Panc1 (cell line): ENCODE measurements around the gene RAD21L1. TPM values are rescaled to one million over a fixed set of nuclear protein-coding genes. Genes with fewer than 3 reads are reported as not detected.

Source experiments
- ATAC-seq: fragments of 200-7000 bp; cut with Tn5 transposase; 2 replicates; pipeline ENCODE4 v1.9.1; 2020; ENCODE audit warnings: mild to moderate bottlenecking, moderate library complexity
- BruUV-seq: library from RNA; stranded (reverse); fragments of 400-500 nt; replicated peaks from 2 replicates; lab custom pipeline; 2021; lab: Mats Ljungman, UMichigan
- CTCF ChIA-PET: fragments of 300-600 bp; sonication (Branson Sonifier 250); formaldehyde crosslinking; loops from one replicate; lab custom pipeline; 2022; ENCODE audit warnings: antibody characterized with exemption; lab: Charles Lee
- POLR2A ChIA-PET: fragments of 300-600 bp; sonication (Branson Sonifier 250); formaldehyde crosslinking; loops from one replicate; lab custom pipeline; 2022; ENCODE audit warnings: antibody characterized with exemption; lab: Charles Lee
- DNase-seq: peaks from one replicate; pipeline ENCODE4 v3.0.0-alpha.2; 2010; ENCODE audit warnings: low read depth, low spot score
- H3K27ac ChIP-seq: 2 replicates; pipeline ENCODE4 v1.5.1; 2011; ENCODE audit warnings: mild to moderate bottlenecking, low read length, inconsistent platforms
- H3K27me3 ChIP-seq: fragments of 200-500 bp; sonication (Bioruptor generic); 2 replicates; pipeline ENCODE4 v1.6.0; 2014; ENCODE audit warnings: low read length, inconsistent platforms; ENCODE audit not compliant: control insufficient read depth, insufficient read depth
- H3K36me3 ChIP-seq: fragments of 200-500 bp; sonication (Bioruptor generic); 2 replicates; pipeline ENCODE4 v1.5.1; 2014; ENCODE audit warnings: inconsistent platforms, mild to moderate bottlenecking, low read length, moderate library complexity; ENCODE audit not compliant: control insufficient read depth, insufficient read depth
- H3K4me1 ChIP-seq: 2 replicates; pipeline ENCODE4 v1.5.1; 2011; ENCODE audit warnings: inconsistent platforms, mild to moderate bottlenecking, low read length, moderate library complexity; ENCODE audit not compliant: control insufficient read depth, insufficient read depth
- H3K4me3 ChIP-seq, 2 experiments: 2 replicates each; pipeline ENCODE4 v1.5.1; 2011 to 2012; ENCODE audit warnings: low read depth in 2 of 2, low read length in 2 of 2, mild to moderate bottlenecking in 2 of 2, inconsistent platforms in 1 of 2, moderate library complexity in 1 of 2
- H3K9me3 ChIP-seq: fragments of 200-500 bp; sonication (Bioruptor generic); 2 replicates; pipeline ENCODE4 v1.5.1; 2014; ENCODE audit warnings: low read depth, mild to moderate bottlenecking, inconsistent platforms, low read length, moderate library complexity; ENCODE audit not compliant: control insufficient read depth, insufficient read depth
- CTCF ChIP-seq: fragments of 450-650 bp; IDR thresholded peaks from 2 replicates; pipeline ENCODE4 v1.5.1; 2017; ENCODE audit warnings: mild to moderate bottlenecking
- POLR2AphosphoS5 ChIP-seq: IDR thresholded peaks from 2 replicates; pipeline ENCODE4 v1.6.1; 2012; ENCODE audit warnings: mild to moderate bottlenecking, low read depth, low read length, moderate library complexity
- REST ChIP-seq, 2 experiments: IDR thresholded peaks; 2 replicates each; pipeline ENCODE4 v1.6.1; 2011 to 2012; ENCODE audit warnings: low read depth in 2 of 2, control low read depth in 1 of 2, low read length in 1 of 2, mild to moderate bottlenecking in 1 of 2, moderate library complexity in 1 of 2; ENCODE audit not compliant: insufficient read depth in 1 of 2
- SIN3A ChIP-seq: IDR thresholded peaks from 2 replicates; pipeline ENCODE4 v1.6.1; 2012; ENCODE audit warnings: low read depth, mild to moderate bottlenecking, low read length, moderate library complexity, borderline replicate concordance; ENCODE audit not compliant: insufficient read depth
- TCF7L2 ChIP-seq: IDR thresholded peaks from 2 replicates; pipeline ENCODE4 v1.6.1; 2011; ENCODE audit warnings: mild to moderate bottlenecking, low read depth, low read length, inconsistent platforms
- in situ Hi-C: cut with HindIII; loops from 2 replicates; pipeline ENCODE4 v1.10.0; 2016; ENCODE audit warnings: low sequenced_read_pairs, low pct_unique_long_range_greater_than_20kb
- intact Hi-C: fragments of 100-400 bp; cut with micrococcal nuclease; formaldehyde crosslinking; loops from one replicate; pipeline ENCODE4 v1.10.0; 2022; ENCODE audit not compliant: unreplicated experiment
- total RNA-seq: library from RNA; stranded (reverse); gene quantifications from one replicate; pipeline ENCODE4 v1.2.1, GENCODE V29; 2021; ENCODE audit not compliant: unreplicated experiment

Gene RAD21L1
- total RNA-seq, 1 experiment from 2014 or later: 1.0 TPM

GRCh38 chr20:1198751-1199150 lies 27.1 kb upstream of the RAD21L1 start:
- H3K36me3 ChIP-seq: no peaks in the 10 kb centered on the region
- no peaks in the 10 kb centered on the region for H3K9me3 ChIP-seq
- in situ Hi-C loops (no loop called here), intact Hi-C loops (no loop called here)
- CTCF ChIA-PET: no interaction called here
- H3K4me3 ChIP-seq: no peak overlapping the region
- no peaks in the 10 kb centered on the region for H3K4me1 ChIP-seq
- no peak overlapping the region for H3K27ac ChIP-seq
- BruUV-seq: no TSS peak
- H3K27me3 ChIP-seq: peaks cover 3% of the 10 kb centered on the region; the same call in 1 of the 2 replicates
- TF ChIP-seq POLR2AphosphoS5: no peak
- TF ChIP-seq REST (IDR thresholded peaks at IDR 0.05; ENCODE audit: insufficient read depth in 1 of 2, low read depth in 2 of 2, low read length in 1 of 2): no peak
- no peak for TF ChIP-seq CTCF
- no peak for TF ChIP-seq SIN3A
- TF ChIP-seq TCF7L2: no peak
- no peak for ATAC-seq
- POLR2A ChIA-PET: no interaction called here
- no peak for DNase-seq

GRCh38 chr20:1199212-1199873 lies 26.5 kb upstream of the RAD21L1 start:
- Histone ChIP-seq H3K36me3 (no peaks in the 10 kb centered on the region), H3K4me1 (no peaks in the 10 kb centered on the region), H3K27ac (no peak overlapping the region), H3K4me3 (no peak overlapping the region), H3K9me3 (no peaks in the 10 kb centered on the region), H3K27me3 (peaks cover 3% of the 10 kb centered on the region; the same call in 1 of the 2 replicates)
- in situ Hi-C loops: no loop called here
- ATAC-seq (no peak), DNase-seq (no peak)
- TF ChIP-seq TCF7L2: no peak
- POLR2A ChIA-PET: no interaction called here
- no TSS peak for BruUV-seq
- intact Hi-C loops: no loop called here
- CTCF ChIA-PET: no interaction called here

- no peak for TF ChIP-seq TCF7L2
- TF ChIP-seq CTCF: no peak
- no peak for TF ChIP-seq SIN3A
- TF ChIP-seq POLR2AphosphoS5: no peak
- no peak for TF ChIP-seq REST (IDR thresholded peaks at IDR 0.05; ENCODE audit: insufficient read depth in 1 of 2, low read depth in 2 of 2, low read length in 1 of 2)
- ChIA-PET POLR2A (no interaction called here), CTCF (no interaction called here)
- in situ Hi-C loops: no loop called here
- H3K9me3 ChIP-seq: no peaks in the 10 kb centered on the region
- peaks cover 3% of the 10 kb centered on the region; the same call in 1 of the 2 replicates for H3K27me3 ChIP-seq
- intact Hi-C loops: no loop called here
- BruUV-seq: no TSS peak
- DNase-seq (no peak), ATAC-seq (no peak)
- H3K27ac ChIP-seq: no peak overlapping the region
- no peaks in the 10 kb centered on the region for H3K4me1 ChIP-seq
- no peaks in the 10 kb centered on the region for H3K36me3 ChIP-seq
- H3K4me3 ChIP-seq: no peak overlapping the region
These were observed 25.9 kb upstream of the RAD21L1 start for GRCh38 chr20:1199964-1200363.
